DND-41 (cell line): ENCODE results near the gene GPHA2.

Experiments used
- EZH2 ChIP-seq: IDR thresholded peaks from 3 replicates; pipeline ENCODE4 v1.6.1; 2012; ENCODE audit warnings: borderline replicate concordance, low read depth, mild to moderate bottlenecking, moderate library complexity, low read length, inconsistent platforms; ENCODE audit not compliant: severe bottlenecking
- TF ChIP-seq, protein P1 (sequence below): IDR thresholded peaks from 2 replicates; pipeline ENCODE4 v1.5.1; 2012; ENCODE audit warnings: borderline replicate concordance, low read length, moderate library complexity, mild to moderate bottlenecking; ENCODE audit not compliant: poor library complexity, severe bottlenecking; ENCODE audit errors: extremely low read depth

DNA sequence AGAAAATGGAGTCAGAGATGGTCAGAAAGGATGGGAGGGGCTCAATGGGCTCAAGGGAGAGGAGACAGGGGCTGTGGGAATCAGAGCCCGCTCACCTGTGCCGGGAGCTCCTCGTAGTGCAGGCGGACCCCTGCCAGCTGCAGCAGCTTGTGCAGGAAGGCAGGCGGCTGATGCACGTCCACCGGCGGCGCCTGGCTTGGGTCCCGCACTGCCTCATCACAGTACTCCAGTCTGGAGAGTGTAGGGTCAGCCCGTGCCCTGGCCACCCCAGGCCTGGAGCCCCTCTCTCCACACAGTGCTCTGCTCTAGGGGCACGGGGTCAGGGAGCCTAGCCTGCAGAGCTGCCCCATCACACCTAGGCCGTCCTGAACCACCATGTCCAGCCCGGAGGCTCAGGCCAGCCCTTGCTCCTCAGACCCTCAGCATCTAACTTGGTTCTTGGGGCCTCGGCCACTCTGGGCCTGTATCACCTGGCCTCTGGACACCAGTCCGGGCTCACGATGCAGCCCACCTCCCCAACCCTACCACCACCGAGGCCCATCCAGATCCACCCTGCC, 22.4 kb downstream of the GPHA2 start:
- TF ChIP-seq, protein P1, sequence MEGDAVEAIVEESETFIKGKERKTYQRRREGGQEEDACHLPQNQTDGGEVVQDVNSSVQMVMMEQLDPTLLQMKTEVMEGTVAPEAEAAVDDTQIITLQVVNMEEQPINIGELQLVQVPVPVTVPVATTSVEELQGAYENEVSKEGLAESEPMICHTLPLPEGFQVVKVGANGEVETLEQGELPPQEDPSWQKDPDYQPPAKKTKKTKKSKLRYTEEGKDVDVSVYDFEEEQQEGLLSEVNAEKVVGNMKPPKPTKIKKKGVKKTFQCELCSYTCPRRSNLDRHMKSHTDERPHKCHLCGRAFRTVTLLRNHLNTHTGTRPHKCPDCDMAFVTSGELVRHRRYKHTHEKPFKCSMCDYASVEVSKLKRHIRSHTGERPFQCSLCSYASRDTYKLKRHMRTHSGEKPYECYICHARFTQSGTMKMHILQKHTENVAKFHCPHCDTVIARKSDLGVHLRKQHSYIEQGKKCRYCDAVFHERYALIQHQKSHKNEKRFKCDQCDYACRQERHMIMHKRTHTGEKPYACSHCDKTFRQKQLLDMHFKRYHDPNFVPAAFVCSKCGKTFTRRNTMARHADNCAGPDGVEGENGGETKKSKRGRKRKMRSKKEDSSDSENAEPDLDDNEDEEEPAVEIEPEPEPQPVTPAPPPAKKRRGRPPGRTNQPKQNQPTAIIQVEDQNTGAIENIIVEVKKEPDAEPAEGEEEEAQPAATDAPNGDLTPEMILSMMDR: no peak
- no peak for TF ChIP-seq EZH2
